G401.6 (cell line): ENCODE data around the gene HSD3B1.

Experiments
- FAIRE-seq: peaks from 2 replicates; lab custom pipeline; 2012; peaks lifted over from hg19 to GRCh38; lab: Jason Lieb, UNC

HSD3B1 gene

DNA sequence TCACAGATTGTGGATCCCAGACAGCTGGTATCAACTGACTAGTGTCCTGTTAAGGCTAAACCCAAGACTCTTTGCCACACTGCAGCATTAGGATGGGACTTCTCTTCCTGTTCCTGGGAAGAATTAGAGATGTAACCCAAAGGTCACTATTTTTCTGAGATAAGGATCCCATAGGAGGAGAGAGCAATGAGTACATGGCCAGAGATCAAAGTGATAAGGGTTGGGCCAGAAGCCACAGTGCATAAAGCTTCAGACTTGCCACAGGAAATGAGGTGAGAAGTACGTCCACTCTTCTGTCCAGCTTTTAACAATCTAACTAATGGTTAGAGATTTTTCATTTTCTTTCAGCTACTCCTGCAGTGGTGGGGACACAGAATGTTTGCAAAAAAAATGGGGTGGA is at the start of gene HSD3B1:
Gene HSD3B1 (plus strand): TSS at position 270 of the 400 bp plus-strand sequence. CDS start 267 bp downstream, outside the sequence.
- no peak for FAIRE-seq

- FAIRE-seq: no peak
Measured at GRCh38 chr1:119462964-119463363, 44.0 kb upstream of the HSD3B1 start.

GRCh38 chr1:119463569-119463968 is 43.4 kb upstream of the HSD3B1 start:
- FAIRE-seq: no peak

DNA sequence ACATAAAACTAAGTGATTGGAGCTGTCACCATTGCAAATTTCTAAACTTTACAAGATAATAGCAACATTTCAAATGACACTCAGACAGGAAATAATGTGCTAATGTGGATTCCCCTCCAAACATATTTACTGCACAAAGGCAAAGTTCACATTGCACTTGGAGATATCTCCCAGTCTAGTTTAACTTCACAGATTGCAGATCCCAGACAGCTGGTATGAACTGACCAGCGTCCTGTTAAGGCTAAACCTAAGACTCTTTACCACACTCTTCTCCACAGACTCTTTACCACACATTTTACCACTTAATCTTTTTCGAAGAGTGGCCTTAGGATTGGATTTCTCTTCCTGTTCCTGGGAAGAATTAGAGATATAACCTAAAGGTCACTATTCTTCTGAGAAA is 40.6 kb upstream of the HSD3B1 start:
- FAIRE-seq: no peak

- no peak for FAIRE-seq
Measured at GRCh38 chr1:119467219-119467618, 39.8 kb upstream of the HSD3B1 start.

DNA sequence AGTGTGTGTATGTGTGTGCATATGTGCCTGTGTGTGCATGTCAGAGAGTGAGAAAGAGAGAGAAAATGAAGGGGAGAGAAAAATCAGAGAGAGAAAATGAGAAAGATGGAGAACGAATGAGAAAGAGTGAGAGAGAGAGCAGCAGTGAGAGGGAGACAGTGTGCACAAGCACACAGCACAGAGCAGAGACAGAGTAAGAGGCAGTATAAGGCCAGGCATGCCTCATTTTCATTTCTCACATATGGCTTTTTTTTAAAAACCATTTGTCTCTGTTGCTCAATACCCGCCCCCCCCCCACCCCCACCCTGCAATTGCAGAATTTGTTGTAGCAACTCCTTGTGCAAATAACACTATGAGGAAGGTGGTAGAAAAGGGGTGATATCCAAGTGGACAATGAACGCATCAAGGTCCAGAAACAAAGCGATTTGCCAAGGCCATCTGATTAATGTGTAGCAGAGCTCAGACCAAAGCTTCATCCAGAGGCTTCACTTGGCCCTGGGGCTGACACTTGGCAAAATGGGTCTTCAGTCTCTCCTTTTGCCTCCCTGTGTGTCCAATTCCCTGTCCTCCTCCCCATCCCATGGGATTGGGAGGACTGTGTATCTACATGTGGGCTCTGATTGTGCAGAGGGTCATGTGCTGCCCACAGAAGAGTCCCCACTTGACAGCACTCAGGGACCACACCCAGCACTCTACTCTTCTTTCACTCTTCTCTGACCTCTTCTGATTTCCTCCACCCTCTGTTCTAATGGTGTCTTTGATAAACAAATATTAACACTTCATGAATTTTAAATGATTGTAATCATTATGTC is 38.9 kb upstream of the HSD3B1 start:
- FAIRE-seq: no peak

DNA sequence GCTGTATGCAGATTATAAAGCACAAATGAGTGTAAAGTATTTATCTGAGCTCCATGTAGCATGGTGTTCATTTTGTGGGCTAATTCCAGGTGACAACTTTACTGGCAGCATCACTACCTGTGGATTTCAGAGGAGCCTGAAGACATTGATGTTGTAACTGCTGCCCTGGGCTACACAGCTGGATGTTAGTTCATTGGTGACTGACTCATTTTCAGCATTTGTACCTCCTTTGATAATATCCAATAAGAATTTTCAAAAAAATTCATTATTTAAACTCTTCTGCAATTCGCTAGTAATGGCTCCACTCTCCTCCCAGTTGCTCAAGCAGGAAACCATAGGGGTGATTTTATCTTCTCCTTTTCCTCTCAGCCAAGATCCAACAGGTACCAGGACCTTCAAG is 37.3 kb upstream of the HSD3B1 start:
- FAIRE-seq: no peak

- FAIRE-seq: no peak
Measured at GRCh38 chr1:119470377-119470776, 36.6 kb upstream of the HSD3B1 start.

DNA sequence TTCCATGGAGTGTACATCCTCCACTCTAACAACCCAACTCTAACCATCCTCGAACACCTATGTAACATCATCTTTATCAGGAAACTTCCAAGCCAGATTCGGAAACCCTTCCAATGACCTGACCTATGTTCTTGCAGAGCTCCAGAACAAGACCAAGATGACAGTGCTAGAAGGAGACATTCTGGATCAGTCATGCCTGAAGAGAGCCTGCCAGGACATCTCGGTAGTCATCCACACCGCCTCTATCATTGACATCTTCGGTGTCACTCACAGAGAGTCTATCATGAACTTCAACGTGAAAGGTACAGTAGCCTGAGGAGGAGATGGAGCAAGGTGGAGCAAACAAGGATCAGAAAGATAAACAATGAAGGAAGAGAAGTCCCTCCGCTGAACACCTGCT is 36.1 kb upstream of the HSD3B1 start:
- no peak for FAIRE-seq

- FAIRE-seq: no peak
Measured at GRCh38 chr1:119471566-119471965, 35.4 kb upstream of the HSD3B1 start.

DNA sequence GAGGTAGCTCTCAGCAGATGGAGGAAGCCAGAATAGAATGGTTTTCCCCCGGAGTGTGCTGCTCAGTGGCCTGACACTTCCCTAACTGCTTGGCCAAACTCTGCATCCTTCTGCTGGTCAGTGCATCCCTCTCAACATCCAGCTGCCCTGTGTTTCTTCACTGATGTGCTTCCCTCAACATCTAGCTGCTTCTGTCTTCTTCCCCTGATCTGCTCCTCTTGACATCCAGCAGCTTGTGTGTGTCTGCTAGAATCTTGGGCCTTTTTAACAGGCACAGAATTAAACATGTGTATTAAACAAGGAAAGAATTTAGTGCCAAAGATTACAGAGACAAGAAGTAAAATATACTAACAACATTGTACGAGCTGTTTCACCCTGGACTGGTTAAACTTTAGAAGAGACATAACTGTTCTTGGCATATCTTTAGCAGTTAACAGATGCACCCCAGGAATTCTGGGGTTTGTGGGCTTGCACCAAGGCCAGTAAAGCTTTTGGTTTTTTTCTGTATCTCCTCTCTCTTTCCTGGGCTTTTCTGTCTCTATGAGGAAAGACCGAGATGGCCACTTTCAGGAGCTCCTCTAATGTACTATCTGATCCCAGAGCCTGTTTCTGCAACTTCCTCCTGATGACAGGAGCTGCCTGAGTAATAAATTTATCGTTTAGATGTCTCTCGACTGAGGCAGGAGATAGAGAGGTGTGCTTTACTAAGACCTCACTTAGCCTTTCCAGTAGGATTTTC is 34.8 kb upstream of the HSD3B1 start:
- FAIRE-seq: no peak

GRCh38 chr1:119472819-119473175 is 34.2 kb upstream of the HSD3B1 start:
- no peak for FAIRE-seq

DNA sequence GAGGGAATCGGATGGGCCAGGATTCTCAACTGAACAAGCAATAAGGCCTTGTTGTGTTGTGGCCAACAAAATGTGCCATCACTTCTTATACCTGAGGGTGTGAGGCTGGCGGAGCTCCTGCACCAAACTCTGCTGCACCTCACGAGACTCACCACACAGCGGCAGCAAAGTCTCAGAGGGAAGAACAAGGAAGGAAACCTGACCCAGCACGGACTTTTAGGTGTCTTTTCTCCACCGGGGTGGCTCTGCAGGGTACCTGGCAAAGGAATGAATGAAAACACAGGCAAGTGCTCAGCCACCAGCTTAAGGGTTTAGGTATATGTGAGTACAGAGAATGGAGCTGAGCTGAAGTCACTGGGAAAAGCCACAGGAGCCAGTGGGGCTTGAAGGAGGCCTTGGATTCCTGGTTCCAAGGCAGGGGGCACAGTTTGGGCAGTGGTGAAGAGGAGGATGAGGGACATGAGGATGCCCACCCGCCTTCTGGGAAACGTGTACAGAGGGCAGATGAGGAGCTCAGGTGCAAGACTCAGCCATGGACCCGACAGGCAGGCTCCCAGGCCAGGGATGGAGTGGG is 31.1 kb upstream of the HSD3B1 start:
- FAIRE-seq: no peak

DNA sequence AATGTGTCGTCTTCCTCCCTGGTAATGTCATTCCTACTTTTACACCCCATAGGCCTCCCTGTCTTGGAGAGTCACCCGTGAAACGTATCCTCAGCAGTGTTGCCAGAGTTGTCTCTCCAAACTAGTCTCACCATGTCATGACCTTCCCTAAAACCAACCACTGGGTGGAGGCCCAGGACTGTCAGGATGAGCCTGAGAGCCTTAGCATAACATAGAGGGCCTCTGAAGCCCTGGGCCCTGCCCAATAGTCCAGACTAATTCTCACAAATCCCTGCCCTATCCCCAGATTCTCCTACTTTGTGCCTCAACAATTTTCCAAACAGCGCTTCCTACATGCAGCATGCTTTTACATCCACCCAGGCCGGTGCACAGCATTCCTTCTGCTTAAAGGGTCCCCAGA is 29.3 kb upstream of the HSD3B1 start:
- no peak for FAIRE-seq

DNA sequence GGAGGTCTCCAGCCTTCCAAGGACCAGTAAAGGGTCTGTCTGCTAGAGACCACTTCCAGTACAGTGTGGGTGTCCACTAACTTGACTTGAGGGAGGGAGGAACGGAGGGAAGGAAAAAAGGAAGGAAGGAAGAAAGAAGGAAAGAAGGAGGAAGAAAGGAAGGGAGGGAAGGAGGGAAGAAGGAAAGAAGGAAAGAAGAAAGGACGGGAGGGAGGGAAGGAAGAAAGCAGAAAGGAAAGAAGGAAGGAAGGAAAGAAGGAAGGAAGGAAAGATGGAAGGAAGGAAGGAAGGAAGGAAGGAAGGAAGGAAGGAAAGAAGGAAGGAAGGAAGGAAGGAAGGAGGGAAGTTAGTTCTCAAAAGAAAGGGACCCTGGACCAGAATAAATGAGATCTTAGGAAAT is 26.8 kb upstream of the HSD3B1 start:
- no peak for FAIRE-seq

- FAIRE-seq: no peak
Measured at GRCh38 chr1:119481951-119482350, 25.1 kb upstream of the HSD3B1 start.

GRCh38 chr1:119482517-119483425 is 24.2 kb upstream of the HSD3B1 start:
- FAIRE-seq: no peak

GRCh38 chr1:119483441-119484200 is 23.4 kb upstream of the HSD3B1 start:
- no peak for FAIRE-seq

DNA sequence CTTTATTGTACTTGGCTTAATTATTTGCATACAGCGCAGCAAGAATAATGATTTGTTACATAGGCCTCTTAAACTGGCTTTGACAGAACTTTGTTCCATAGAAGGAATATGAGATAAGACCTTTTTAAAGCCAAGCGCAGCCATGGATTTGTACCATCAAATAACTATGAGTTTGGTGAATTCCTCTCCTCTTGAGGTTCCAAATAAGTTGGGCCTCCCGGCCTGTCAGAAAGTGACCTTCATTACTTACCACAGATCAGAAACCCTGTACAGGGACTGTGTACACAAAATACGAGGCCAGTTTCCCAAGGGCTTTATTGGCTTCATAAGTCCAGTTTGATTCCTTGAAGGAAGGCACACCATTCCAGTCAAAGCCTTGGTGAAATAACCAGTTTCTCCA is 21.8 kb upstream of the HSD3B1 start:
- no peak for FAIRE-seq

- no peak for FAIRE-seq
Measured at GRCh38 chr1:119488216-119488615, 18.8 kb upstream of the HSD3B1 start.

- no peak for FAIRE-seq
Measured at GRCh38 chr1:119489201-119489600, 17.8 kb upstream of the HSD3B1 start.

GRCh38 chr1:119490925-119491324 is 16.1 kb upstream of the HSD3B1 start:
- no peak for FAIRE-seq
